GM21786 (cell line): Measurements from ENCODE around the gene PDP2.
"Not testable (repeated sequence)": the region's sequence is repeated elsewhere in the genome, so short reads cannot be mapped to it uniquely, and the experiment has no call there.

Experiments
- ATAC-seq: cut with Tn5 transposase; IDR thresholded peaks from one replicate; pipeline ENCODE4 v1.9.1; 2021; ENCODE audit not compliant: unreplicated experiment

Gene PDP2

GRCh38 chr16:66853261-66854139 is 26.8 kb upstream of the PDP2 start:
- no peak for ATAC-seq

- no peak for ATAC-seq
These were observed 24.1 kb upstream of the PDP2 start for GRCh38 chr16:66856184-66856730.

- no peak for ATAC-seq
These were observed 23.5 kb upstream of the PDP2 start for GRCh38 chr16:66856801-66857200.

- no peak for ATAC-seq
These were observed 22.9 kb upstream of the PDP2 start for GRCh38 chr16:66857437-66857836.

GRCh38 chr16:66858740-66859396 is 21.4 kb upstream of the PDP2 start:
- peak; percentile 64 for ATAC-seq

- ATAC-seq: no peak
These were observed 20.8 kb upstream of the PDP2 start for GRCh38 chr16:66859397-66860068.

GRCh38 chr16:66862023-66862520 is 18.2 kb upstream of the PDP2 start:
- ATAC-seq: no peak

- ATAC-seq: no peak
These were observed 16.6 kb upstream of the PDP2 start for GRCh38 chr16:66863707-66864106.

- ATAC-seq: no peak
These were observed 10.9 kb upstream of the PDP2 start for GRCh38 chr16:66869424-66869823.

- ATAC-seq: not testable (repeated sequence)
These were observed 9.0 kb upstream of the PDP2 start for GRCh38 chr16:66871363-66871762.

- ATAC-seq: no peak
These were observed 8.5 kb upstream of the PDP2 start for GRCh38 chr16:66871840-66872239.

- ATAC-seq: no peak
These were observed 7.8 kb upstream of the PDP2 start for GRCh38 chr16:66872559-66872942.

- peak; percentile 71 for ATAC-seq
These were observed 7.2 kb upstream of the PDP2 start for GRCh38 chr16:66872943-66873684.

GRCh38 chr16:66873685-66874055 is 6.6 kb upstream of the PDP2 start:
- ATAC-seq: no peak

GRCh38 chr16:66874079-66874775 is 6.1 kb upstream of the PDP2 start:
- ATAC-seq: no peak

- ATAC-seq: peak; percentile 19
These were observed 2.2 kb upstream of the PDP2 start for GRCh38 chr16:66878067-66878466.

GRCh38 chr16:66881014-66881417 is 701 bp downstream of the PDP2 start:
- ATAC-seq: peak; percentile 3

GRCh38 chr16:66881560-66881959 is 1.2 kb downstream of the PDP2 start:
- ATAC-seq: no peak

- ATAC-seq: no peak
These were observed 1.7 kb downstream of the PDP2 start for GRCh38 chr16:66881964-66882508.

GRCh38 chr16:66882702-66883101 is 2.4 kb downstream of the PDP2 start:
- ATAC-seq: no peak
